GM06990 (cell line): ENCODE data around the gene NMNAT3.

ENCODE experiments used
- DNase-seq: peaks from one replicate; pipeline ENCODE4 v3.0.0-alpha.2; 2011; ENCODE audit not compliant: insufficient read length; ENCODE audit errors: extremely low read depth
- H3K27me3 ChIP-seq: replicated peaks from 2 replicates; pipeline ENCODE4 v1.6.0; 2011; ENCODE audit warnings: low read length; ENCODE audit not compliant: control insufficient read depth, insufficient read depth
- H3K36me3 ChIP-seq: 2 replicates; pipeline ENCODE4 v1.5.1; 2011; ENCODE audit warnings: low read length; ENCODE audit not compliant: control insufficient read depth, insufficient read depth
- H3K4me3 ChIP-seq: replicated peaks from 2 replicates; pipeline ENCODE4 v1.5.1; 2011; ENCODE audit warnings: low read depth, mild to moderate bottlenecking, control low read depth, low read length
- CTCF ChIP-seq: IDR thresholded peaks from 2 replicates; pipeline ENCODE4 v1.5.1; 2011; ENCODE audit warnings: low read length, control low read depth, mild to moderate bottlenecking, inconsistent platforms; ENCODE audit not compliant: insufficient read depth, poor library complexity, severe bottlenecking

The NMNAT3 gene

DNA sequence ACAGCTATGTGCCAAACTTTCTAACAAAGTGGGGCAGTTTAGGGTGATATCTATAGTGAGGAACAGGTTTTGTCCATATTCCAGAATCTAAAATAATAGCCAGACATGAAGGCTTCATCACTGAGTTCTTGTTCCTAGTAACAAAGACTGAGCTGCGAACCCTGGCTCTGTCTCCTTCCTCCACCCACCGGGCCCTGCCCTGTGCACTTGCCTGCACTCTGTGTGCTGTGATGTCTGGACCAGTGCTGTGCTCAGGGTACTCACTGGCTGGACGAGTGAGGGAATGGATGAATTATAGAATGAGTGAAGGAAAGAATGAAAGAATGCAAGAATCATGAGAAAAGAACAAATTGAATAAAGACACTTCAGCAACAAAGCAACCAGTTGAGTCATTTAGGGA lies 8.9 kb upstream of the NMNAT3 start:
- TF ChIP-seq CTCF = no peak
- no peak for DNase-seq
- Histone ChIP-seq H3K36me3 (no peaks in the 10 kb centered on the region), H3K4me3 (no peak overlapping the region), H3K27me3 (no peaks in the 10 kb centered on the region; the same call in 1 of the 2 replicates)

- Histone ChIP-seq H3K27me3 (no peaks in the 10 kb centered on the region; the same call in 1 of the 2 replicates), H3K36me3 (no peaks in the 10 kb centered on the region), H3K4me3 (no peak overlapping the region)
- DNase-seq = no peak
- TF ChIP-seq CTCF = no peak
Measured at GRCh38 chr3:139686206-139686605, 8.4 kb upstream of the NMNAT3 start.

DNA sequence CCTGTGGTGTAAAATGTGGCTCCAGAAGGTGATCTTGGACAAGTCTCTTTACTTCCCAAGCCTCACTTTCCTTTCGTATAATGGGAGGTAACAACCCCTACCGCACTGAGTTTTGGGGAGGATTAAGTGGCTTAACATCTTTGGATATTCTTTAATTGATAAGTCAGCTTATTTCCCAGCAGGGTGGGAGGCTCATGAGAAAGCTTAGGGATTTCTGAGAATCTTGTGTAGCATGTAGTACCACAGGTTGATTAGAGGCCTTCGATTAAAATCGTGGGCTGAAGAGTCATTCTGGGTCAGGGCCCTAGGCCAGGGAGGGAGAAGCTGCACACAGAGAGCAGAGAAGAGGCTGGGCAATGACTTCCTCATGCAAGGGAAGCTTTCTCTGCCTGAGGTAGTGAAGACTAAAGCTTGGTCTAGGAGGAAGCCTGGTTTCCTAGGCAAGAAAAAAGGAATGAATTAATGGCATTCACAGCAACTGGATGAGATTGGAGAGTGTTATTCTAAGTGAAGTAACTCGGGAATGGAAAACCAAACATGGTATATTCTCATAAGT lies 1.5 kb upstream of the NMNAT3 start:
- no peak for DNase-seq
- Histone ChIP-seq H3K36me3 (no peaks in the 10 kb centered on the region), H3K4me3 (no peak overlapping the region), H3K27me3 (no peaks in the 10 kb centered on the region)
- TF ChIP-seq CTCF = no peak

GRCh38 chr3:139676632-139677387 lies 962 bp downstream of the NMNAT3 start:
- no peaks in the 10 kb centered on the region; the same call in 1 of the 2 replicates for H3K27me3 ChIP-seq
- H3K36me3 ChIP-seq = no peaks in the 10 kb centered on the region
- no peak for DNase-seq
- no peak overlapping the region for H3K4me3 ChIP-seq
- no peak for TF ChIP-seq CTCF

- Histone ChIP-seq H3K36me3 (no peaks in the 10 kb centered on the region), H3K27me3 (no peaks in the 10 kb centered on the region; the same call in 1 of the 2 replicates), H3K4me3 (no peak overlapping the region)
- no peak for TF ChIP-seq CTCF
- no peak for DNase-seq
Measured at GRCh38 chr3:139676108-139676507, 1.7 kb downstream of the NMNAT3 start.
